RCC 7860 (cell line): ENCODE results near the gene ANAPC16.
"Not testable (repeated sequence)": the region's sequence is repeated elsewhere in the genome, so short reads cannot be mapped to it uniquely, and the experiment has no call there.

ENCODE experiments used
- DNase-seq: peaks from one replicate; pipeline ENCODE4 v3.0.0-alpha.2; 2015; ENCODE audit warnings: low spot score
- FAIRE-seq: peaks from 2 replicates; lab custom pipeline; 2012; peaks lifted over from hg19 to GRCh38; lab: Jason Lieb, UNC

Gene ANAPC16

GRCh38 chr10:72261784-72262404 is 46.1 kb downstream of the ANAPC16 start:
- FAIRE-seq (no peak), DNase-seq (no peak)

- DNase-seq = peak; percentile 27
Observed at GRCh38 chr10:72263613-72264241, 47.9 kb downstream of the ANAPC16 start.

GRCh38 chr10:72264536-72264935 is 48.7 kb downstream of the ANAPC16 start:
- FAIRE-seq = no peak
- DNase-seq = no peak

More at GRCh38 chr10:72263613-72264241, 47.9 kb downstream of the ANAPC16 start:
- FAIRE-seq = no peak

GRCh38 chr10:72265508-72265907 is 49.7 kb downstream of the ANAPC16 start:
- no peak for FAIRE-seq
- no peak for DNase-seq

GRCh38 chr10:72265990-72266865 is 50.4 kb downstream of the ANAPC16 start:
- FAIRE-seq (no peak), DNase-seq (no peak)

GRCh38 chr10:72267381-72267780 is 51.6 kb downstream of the ANAPC16 start:
- DNase-seq (no peak), FAIRE-seq (no peak)

GRCh38 chr10:72267819-72268399 is 52.1 kb downstream of the ANAPC16 start:
- DNase-seq (no peak), FAIRE-seq (no peak)

GRCh38 chr10:72268475-72269200 is 52.8 kb downstream of the ANAPC16 start:
- not testable (repeated sequence) for FAIRE-seq, DNase-seq

- DNase-seq = no peak
Observed at GRCh38 chr10:72270607-72271281, 54.9 kb downstream of the ANAPC16 start.

GRCh38 chr10:72272689-72273409 is 57.0 kb downstream of the ANAPC16 start:
- FAIRE-seq (no peak), DNase-seq (peak; percentile 79)

More at GRCh38 chr10:72270607-72271281, 54.9 kb downstream of the ANAPC16 start:
- no peak for FAIRE-seq

GRCh38 chr10:72273410-72274212 is 57.8 kb downstream of the ANAPC16 start, which contains the start of gene DDIT4:
DDIT4 (plus strand) TSS chr10:72273924; CDS start chr10:72274217, 293 bp downstream.
- FAIRE-seq (peak; percentile 79), DNase-seq (peak; percentile 96)

- FAIRE-seq (no peak), DNase-seq (no peak)
Observed at GRCh38 chr10:72274213-72274729, 58.5 kb downstream of the ANAPC16 start.

- no peak for FAIRE-seq
- no peak for DNase-seq
Observed at GRCh38 chr10:72274730-72275350, 59.0 kb downstream of the ANAPC16 start.

- FAIRE-seq (no peak), DNase-seq (no peak)
Observed at GRCh38 chr10:72275351-72276012, 59.7 kb downstream of the ANAPC16 start.

- DNase-seq = no peak
Observed at GRCh38 chr10:72276013-72276387, 60.2 kb downstream of the ANAPC16 start.

GRCh38 chr10:72276421-72277339 is 60.9 kb downstream of the ANAPC16 start:
- DNase-seq (no peak), FAIRE-seq (no peak)

More at GRCh38 chr10:72276013-72276387, 60.2 kb downstream of the ANAPC16 start:
- FAIRE-seq = no peak
